GM19468 (cell line): ENCODE measurements around the gene LINGO1.

Experiments used
- ATAC-seq: cut with Tn5 transposase; IDR thresholded peaks from one replicate; pipeline ENCODE4 v1.9.1; 2021; ENCODE audit warnings: mild to moderate bottlenecking, moderate library complexity, moderate number of reproducible peaks; ENCODE audit not compliant: unreplicated experiment; ENCODE audit errors: extremely low read depth

Gene LINGO1

GRCh38 chr15:77633134-77633912 lies 611 bp upstream of the LINGO1 start:
- ATAC-seq, result no peak

- ATAC-seq, result no peak
Measured at GRCh38 chr15:77631745-77632533, 773 bp downstream of the LINGO1 start.

- ATAC-seq, result no peak
Measured at GRCh38 chr15:77630956-77631744, 1.6 kb downstream of the LINGO1 start.

- ATAC-seq, result no peak
Measured at GRCh38 chr15:77630056-77630455, 2.7 kb downstream of the LINGO1 start.

GRCh38 chr15:77629070-77630030 lies 3.4 kb downstream of the LINGO1 start:
- ATAC-seq, result no peak

GRCh38 chr15:77628010-77628409 lies 4.7 kb downstream of the LINGO1 start:
- no peak for ATAC-seq

GRCh38 chr15:77627581-77627980 lies 5.1 kb downstream of the LINGO1 start:
- ATAC-seq, result no peak

- ATAC-seq, result no peak
Measured at GRCh38 chr15:77627067-77627466, 5.6 kb downstream of the LINGO1 start.

GRCh38 chr15:77626002-77626401 lies 6.7 kb downstream of the LINGO1 start:
- no peak for ATAC-seq

GRCh38 chr15:77625376-77625775 lies 7.3 kb downstream of the LINGO1 start:
- no peak for ATAC-seq

- no peak for ATAC-seq
Measured at GRCh38 chr15:77624868-77625267, 7.8 kb downstream of the LINGO1 start.

- no peak for ATAC-seq
Measured at GRCh38 chr15:77623755-77624524, 8.8 kb downstream of the LINGO1 start.

GRCh38 chr15:77622934-77623754 lies 9.6 kb downstream of the LINGO1 start:
- no peak for ATAC-seq

- no peak for ATAC-seq
Measured at GRCh38 chr15:77622209-77622933, 10.3 kb downstream of the LINGO1 start.

- no peak for ATAC-seq
Measured at GRCh38 chr15:77621847-77622208, 10.9 kb downstream of the LINGO1 start.

GRCh38 chr15:77620960-77621647 lies 11.6 kb downstream of the LINGO1 start:
- ATAC-seq, result no peak

GRCh38 chr15:77620297-77620696 lies 12.4 kb downstream of the LINGO1 start:
- no peak for ATAC-seq
